ENCODE measurements around the gene PTPRB. TPM values are rescaled to one million over a fixed set of nuclear protein-coding genes. Genes with fewer than 3 reads are reported as not detected.

Gene PTPRB
- total and polyA plus RNA-seq, 2 donors (not counting 1 experiment from before 2014, with no cell fraction given): 0.01 TPM; not detected in 1

- H3K27ac ChIP-seq (ENCODE audit: low read length in 2 of 2): peak overlapping the region in 1 of 2 donors; percentile 31
- Mint-ChIP-seq H3K27me3 (peaks cover under 1% of the 10 kb centered on the region), H3K9me3 (ENCODE audit: insufficient read depth) (peaks cover 8% of the 10 kb centered on the region), H3K27ac (no peak overlapping the region), H3K4me1 (peaks cover 42% of the 10 kb centered on the region), H3K4me3 (peak overlapping the region; percentile 49)
- H3K36me3 ChIP-seq (replicated peaks in 1 of 2; ENCODE audit: control extremely low read depth in 1 of 2, control insufficient read depth in 1 of 2, extremely low read depth in 1 of 2, insufficient read depth in 2 of 2, low read length in 1 of 2): no peaks in the 10 kb centered on the region
- H2AFZ ChIP-seq (ENCODE audit: insufficient read depth, low read depth, low read length, poor library complexity, severe bottlenecking): no peak overlapping the region
- peak overlapping the region in 1 of 5 experiments; percentile 33 for H3K4me3 ChIP-seq (ENCODE audit: control extremely low read depth in 1 of 5, extremely low read depth in 1 of 5, insufficient read depth in 1 of 5, low read depth in 2 of 5, low read length in 4 of 5)
- ChIA-PET CTCF (no interaction called here), POLR2A (no interaction called here)
- H3K79me2 ChIP-seq (ENCODE audit: control insufficient read depth, insufficient read depth, low read length): no peaks in the 10 kb centered on the region
- H3K9ac ChIP-seq (ENCODE audit: low read length): no peak overlapping the region
- no CpG with 5 or more reads among the region's 2 CpGs for WGBS (ENCODE audit: insufficient coverage)
- ATAC-seq (ENCODE audit: low read depth) (peak; percentile 31), DNase-seq (peak; percentile 33)
- H3K9me3 ChIP-seq (ENCODE audit: control extremely low read depth in 1 of 3, control insufficient read depth in 2 of 3, insufficient read depth in 1 of 3, low read length in 2 of 3): peaks cover 0 to 5% (median 5%) of the 10 kb centered on the region in 3 donors
- no peaks in the 10 kb centered on the region for H3K27me3 ChIP-seq (replicated peaks in 1 of 4; ENCODE audit: control extremely low read depth in 1 of 4, control insufficient read depth in 3 of 4, insufficient read depth in 4 of 4, low read length in 3 of 4)
- peaks cover 8 to 29% of the 10 kb centered on the region in 2 donors for H3K4me1 ChIP-seq (ENCODE audit: control insufficient read depth in 2 of 2, insufficient read depth in 2 of 2, low read length in 2 of 2)
- H4K20me1 ChIP-seq (ENCODE audit: control insufficient read depth, insufficient read depth, low read length, poor library complexity, severe bottlenecking): no peaks in the 10 kb centered on the region
- peak overlapping the region; percentile 25 for H3K4me2 ChIP-seq (replicated peaks; ENCODE audit: low read depth, low read length, poor library complexity, severe bottlenecking)
- TF ChIP-seq CTCF (IDR thresholded peaks at IDR 0.05): no peak
- no peak for TF ChIP-seq EZH2 (IDR thresholded peaks at IDR 0.05; ENCODE audit: borderline replicate concordance, insufficient read depth, low read depth, low read length, poor library complexity, severe bottlenecking)
- intact Hi-C loops (cut with micrococcal nuclease): no loop called here
These were observed 149.8 kb downstream of the PTPRB start for GRCh38 chr12:70487440-70487839.

GRCh38 chr12:70486588-70486987 is 150.6 kb downstream of the PTPRB start:
- no peak overlapping the region for H3K4me3 ChIP-seq (ENCODE audit: control extremely low read depth in 1 of 5, extremely low read depth in 1 of 5, insufficient read depth in 1 of 5, low read depth in 2 of 5, low read length in 4 of 5)
- no peak overlapping the region for H3K27ac Mint-ChIP-seq
- no peaks in the 10 kb centered on the region for H3K36me3 ChIP-seq (replicated peaks in 1 of 2; ENCODE audit: control extremely low read depth in 1 of 2, control insufficient read depth in 1 of 2, extremely low read depth in 1 of 2, insufficient read depth in 2 of 2, low read length in 1 of 2)
- peak overlapping the region; percentile 25 for H3K4me2 ChIP-seq (replicated peaks; ENCODE audit: low read depth, low read length, poor library complexity, severe bottlenecking)
- no peak overlapping the region for H3K4me3 Mint-ChIP-seq
- H3K27ac ChIP-seq (ENCODE audit: low read length in 2 of 2): no peak overlapping the region
- H3K27me3 ChIP-seq (replicated peaks in 1 of 4; ENCODE audit: control extremely low read depth in 1 of 4, control insufficient read depth in 3 of 4, insufficient read depth in 4 of 4, low read length in 3 of 4): no peaks in the 10 kb centered on the region
- H3K4me1 Mint-ChIP-seq: peaks cover 45% of the 10 kb centered on the region
- peaks cover 0 to 5% (median 5%) of the 10 kb centered on the region in 3 donors for H3K9me3 ChIP-seq (ENCODE audit: control extremely low read depth in 1 of 3, control insufficient read depth in 2 of 3, insufficient read depth in 1 of 3, low read length in 2 of 3)
- H3K9ac ChIP-seq (ENCODE audit: low read length): no peak overlapping the region
- no peak for DNase-seq
- TF ChIP-seq EZH2 (IDR thresholded peaks at IDR 0.05; ENCODE audit: borderline replicate concordance, insufficient read depth, low read depth, low read length, poor library complexity, severe bottlenecking): no peak
- no peak for TF ChIP-seq CTCF (IDR thresholded peaks at IDR 0.05)
- H4K20me1 ChIP-seq (ENCODE audit: control insufficient read depth, insufficient read depth, low read length, poor library complexity, severe bottlenecking): no peaks in the 10 kb centered on the region
- peaks cover 8% of the 10 kb centered on the region for H3K9me3 Mint-ChIP-seq (ENCODE audit: insufficient read depth)
- ChIA-PET POLR2A (no interaction called here), CTCF (interaction anchor here (0.6 kb wide), 1 partner anchor 66 kb away, joined by 3 read pairs; no protein-coding TSS in a partner anchor)
- H2AFZ ChIP-seq (ENCODE audit: insufficient read depth, low read depth, low read length, poor library complexity, severe bottlenecking): no peak overlapping the region
- peaks cover 4% of the 10 kb centered on the region for H3K27me3 Mint-ChIP-seq
- no peaks in the 10 kb centered on the region for H3K79me2 ChIP-seq (ENCODE audit: control insufficient read depth, insufficient read depth, low read length)
- H3K4me1 ChIP-seq (ENCODE audit: control insufficient read depth in 2 of 2, insufficient read depth in 2 of 2, low read length in 2 of 2): peaks cover 8 to 29% of the 10 kb centered on the region in 2 donors
- intact Hi-C loops (cut with micrococcal nuclease): no loop called here
- ATAC-seq (ENCODE audit: low read depth): no peak
- 31% methylated on average over 1 of the region's 2 CpGs for WGBS (ENCODE audit: insufficient coverage)
